D721Med (cell line): Measurements from ENCODE around the gene PRKN.

ENCODE experiments used
- DNase-seq: peaks from one replicate; pipeline ENCODE4 v3.0.0; 2011; ENCODE audit warnings: low spot score; ENCODE audit not compliant: insufficient read length
- FAIRE-seq: peaks from 2 replicates; lab custom pipeline; 2011; peaks lifted over from hg19 to GRCh38; lab: Jason Lieb, UNC
- CTCF ChIP-seq: IDR thresholded peaks from 2 replicates; pipeline ENCODE4 v1.5.1; 2012; ENCODE audit warnings: mild to moderate bottlenecking, control low read depth; ENCODE audit not compliant: insufficient read depth; ENCODE audit errors: missing control alignments

The PRKN gene

GRCh38 chr6:161489626-161490306, 1237.8 kb downstream of the PRKN start:
- no peak for TF ChIP-seq CTCF
- FAIRE-seq (no peak), DNase-seq (no peak)

GRCh38 chr6:161487694-161488093, 1239.9 kb downstream of the PRKN start:
- DNase-seq (no peak), FAIRE-seq (no peak)
- no peak for TF ChIP-seq CTCF

- no peak for DNase-seq
- FAIRE-seq: no peak
- TF ChIP-seq CTCF: no peak
Observed at GRCh38 chr6:161487217-161487531, 1240.4 kb downstream of the PRKN start.

GRCh38 chr6:161486361-161487216, 1241.0 kb downstream of the PRKN start:
- DNase-seq (no peak), FAIRE-seq (no peak)
- TF ChIP-seq CTCF: no peak

GRCh38 chr6:161482517-161482858, 1245.1 kb downstream of the PRKN start:
- TF ChIP-seq CTCF: no peak
- DNase-seq (no peak), FAIRE-seq (no peak)

GRCh38 chr6:161481786-161482516, 1245.6 kb downstream of the PRKN start:
- FAIRE-seq: no peak

More at GRCh38 chr6:161481786-161482516, 1245.6 kb downstream of the PRKN start:
- DNase-seq: no peak
- no peak for TF ChIP-seq CTCF
